HTERT RPE-1 (cell line): ENCODE measurements around the gene LMO3.

Experiments used
- in situ Hi-C: fragments of 300-500 bp; cut with MboI; formaldehyde crosslinking; loops from 4 replicates; pipeline ENCODE4 v1.14.3; 2020; ENCODE audit warnings: low sequenced_read_pairs

The LMO3 gene

DNA sequence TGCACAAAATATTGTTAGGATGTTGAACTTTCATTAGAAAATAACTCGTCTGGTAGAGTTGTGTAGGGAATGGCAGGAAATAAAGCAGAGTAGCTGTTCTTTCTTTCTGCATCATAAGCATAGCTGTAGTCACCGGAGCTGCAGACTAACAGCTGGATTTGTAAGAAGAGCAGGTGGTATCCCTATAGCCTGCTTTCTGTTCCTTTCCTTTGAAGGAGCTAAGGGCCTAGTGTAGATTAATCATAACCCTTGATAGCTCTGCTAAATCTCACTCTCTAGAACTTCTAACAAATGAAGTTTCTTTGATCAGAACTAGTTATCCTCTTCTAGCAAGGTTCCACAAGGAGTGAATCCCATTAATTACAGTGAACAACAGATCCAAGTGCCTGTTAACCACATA is 3.5 kb downstream of the LMO3 start:
- in situ Hi-C loops = no loop called here

GRCh38 chr12:16600525-16600924 is 5.4 kb downstream of the LMO3 start:
- in situ Hi-C loops = no loop called here

DNA sequence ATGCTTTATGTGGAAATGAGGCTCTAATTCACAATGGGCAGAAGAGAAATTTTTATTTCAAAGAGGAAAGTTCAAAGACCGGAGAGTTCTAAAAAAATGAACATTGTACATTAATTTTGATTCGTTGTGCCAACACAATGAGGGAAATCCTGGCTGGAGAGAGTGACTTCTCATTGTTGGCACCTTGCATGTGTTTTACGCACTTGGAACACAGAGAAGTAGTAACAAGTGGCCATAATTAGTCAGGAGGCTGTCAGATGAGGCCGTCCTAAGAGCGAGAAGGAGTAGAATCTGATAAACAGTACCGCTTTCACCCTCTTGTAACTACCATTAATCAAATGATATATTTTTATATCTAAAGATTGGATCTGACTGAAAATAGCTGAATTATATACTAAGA is 6.9 kb downstream of the LMO3 start:
- in situ Hi-C loops = no loop called here

GRCh38 chr12:16594797-16595196 is 11.2 kb downstream of the LMO3 start:
- in situ Hi-C loops = no loop called here

- in situ Hi-C loops = no loop called here
Measured at GRCh38 chr12:16593546-16593945, 12.4 kb downstream of the LMO3 start.

DNA sequence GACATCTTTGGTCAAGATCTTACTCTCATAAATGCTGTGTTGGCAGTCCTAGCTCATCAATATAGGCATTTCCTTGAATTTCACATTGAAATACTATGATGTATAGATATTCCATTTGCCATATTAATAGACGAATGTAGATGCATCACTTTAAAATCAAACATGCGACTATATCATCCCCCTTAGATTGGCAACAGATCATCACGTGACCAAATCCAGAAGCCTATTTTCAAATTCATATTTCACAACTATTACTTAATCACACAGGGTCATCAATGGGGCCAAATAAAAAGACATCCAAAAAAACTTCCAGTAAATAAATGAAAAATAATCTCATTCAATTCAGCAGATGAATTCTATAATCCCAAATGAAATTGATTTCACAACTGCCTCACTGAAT is 15.3 kb downstream of the LMO3 start:
- in situ Hi-C loops = no loop called here

- in situ Hi-C loops = no loop called here
Measured at GRCh38 chr12:16588812-16589211, 17.1 kb downstream of the LMO3 start.

DNA sequence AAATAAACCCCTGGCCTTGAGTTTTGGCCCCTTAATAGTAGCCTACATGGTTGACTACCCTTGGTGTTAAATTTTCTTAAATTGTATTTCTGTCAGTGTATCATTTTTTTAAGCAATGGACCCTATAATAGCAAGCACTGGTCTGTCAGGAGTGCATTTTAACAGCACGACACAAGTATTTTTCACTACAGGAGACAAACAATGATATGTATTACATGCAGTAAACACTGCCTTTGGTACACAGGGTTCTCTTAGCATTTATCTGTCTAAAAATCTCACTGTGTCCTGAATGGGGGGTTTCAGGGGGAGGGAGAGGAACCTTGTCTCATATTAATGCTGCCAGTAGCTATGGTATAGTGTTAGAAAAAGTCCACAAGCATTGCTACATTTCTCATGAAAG is 18.4 kb downstream of the LMO3 start:
- in situ Hi-C loops = no loop called here

GRCh38 chr12:16587110-16587453 is 18.9 kb downstream of the LMO3 start:
- in situ Hi-C loops = no loop called here

DNA sequence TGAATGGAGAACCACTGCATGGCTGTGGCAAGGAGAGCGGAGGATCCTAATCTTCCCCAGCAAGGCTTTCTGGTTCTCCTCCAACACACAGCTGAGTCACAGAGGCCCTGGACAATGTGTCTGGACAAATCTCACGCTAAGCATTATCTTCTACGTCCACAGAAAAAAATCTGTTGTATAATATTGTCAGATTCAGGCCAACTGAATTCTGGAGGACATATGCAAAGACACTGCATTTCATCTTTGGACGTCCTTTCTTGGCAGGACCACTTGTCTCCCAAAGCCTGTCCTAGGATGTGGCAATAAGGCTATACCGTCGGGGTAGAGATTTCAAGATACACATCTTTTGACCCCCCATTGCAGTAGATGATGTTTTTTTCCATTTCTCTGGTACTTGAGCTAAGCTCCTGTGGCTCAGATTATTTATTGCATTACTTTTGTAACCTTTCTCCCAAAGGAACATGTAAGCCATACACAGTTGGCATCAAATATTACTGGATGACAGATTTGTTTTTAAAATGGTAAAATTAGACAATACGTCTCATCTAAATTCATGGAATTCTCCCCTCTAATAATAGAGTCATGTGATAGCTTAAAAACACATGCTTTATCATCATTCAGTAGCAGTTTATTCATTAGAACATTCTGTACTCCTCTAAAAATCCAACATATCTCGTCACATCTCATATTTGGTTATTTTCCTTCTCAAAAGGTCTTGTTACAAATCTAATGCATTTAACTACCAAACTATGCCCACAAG is 19.4 kb downstream of the LMO3 start:
- in situ Hi-C loops = no loop called here

DNA sequence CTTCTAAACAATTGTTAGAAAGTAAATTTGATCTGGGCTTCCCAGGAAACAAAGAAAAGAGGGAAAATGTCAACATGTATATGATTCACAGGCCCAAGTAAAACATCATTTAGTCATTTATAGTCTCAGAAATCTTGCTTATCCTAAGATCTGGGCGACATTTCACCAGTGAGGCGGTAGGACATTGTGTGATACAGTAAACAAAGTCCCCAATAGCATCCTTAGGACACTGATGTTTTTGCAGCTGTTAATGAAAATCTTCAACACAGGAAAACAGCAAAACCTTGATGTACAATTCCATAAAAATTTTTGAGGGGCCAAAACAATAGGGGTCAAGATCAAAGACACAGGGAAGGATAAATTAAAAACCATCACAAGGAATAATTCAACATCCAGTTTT is 20.2 kb downstream of the LMO3 start:
- in situ Hi-C loops = no loop called here

DNA sequence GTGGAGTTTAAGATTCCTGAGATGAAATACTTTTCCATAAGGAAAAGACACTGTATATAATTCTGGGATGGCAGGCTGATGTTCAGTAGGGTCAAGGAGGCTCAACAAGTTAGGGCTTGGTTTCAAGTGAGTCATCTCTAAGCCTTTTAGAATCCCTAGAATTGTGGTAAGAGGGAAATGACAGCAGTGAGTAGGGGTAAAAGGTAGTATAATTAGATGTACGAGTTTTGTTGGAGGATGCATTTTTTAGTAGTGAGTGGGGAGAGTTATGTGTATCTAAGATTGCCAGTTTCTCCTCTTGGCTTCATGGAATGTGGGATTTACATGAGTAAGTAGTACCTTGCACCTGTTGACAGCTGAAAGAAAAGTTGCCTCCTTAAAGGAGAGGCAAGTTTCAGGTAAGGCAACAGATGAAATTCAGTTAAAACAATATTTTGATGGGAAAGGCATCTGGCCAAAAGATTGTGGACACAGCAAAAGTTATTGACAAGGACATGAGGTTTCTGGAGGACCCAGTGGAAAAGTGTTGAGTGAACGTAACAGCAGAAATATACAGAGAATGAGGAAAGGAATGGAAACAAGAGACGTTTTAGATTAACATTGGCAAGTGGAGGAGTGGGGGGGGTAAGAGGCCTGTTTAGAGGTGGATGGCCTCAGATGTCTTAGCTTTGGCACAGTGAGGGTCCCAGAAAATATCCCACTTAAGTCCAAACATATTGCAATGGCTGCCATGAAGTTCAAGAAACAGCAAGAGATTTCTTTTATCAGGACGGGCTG is 21.8 kb downstream of the LMO3 start:
- in situ Hi-C loops = no loop called here

DNA sequence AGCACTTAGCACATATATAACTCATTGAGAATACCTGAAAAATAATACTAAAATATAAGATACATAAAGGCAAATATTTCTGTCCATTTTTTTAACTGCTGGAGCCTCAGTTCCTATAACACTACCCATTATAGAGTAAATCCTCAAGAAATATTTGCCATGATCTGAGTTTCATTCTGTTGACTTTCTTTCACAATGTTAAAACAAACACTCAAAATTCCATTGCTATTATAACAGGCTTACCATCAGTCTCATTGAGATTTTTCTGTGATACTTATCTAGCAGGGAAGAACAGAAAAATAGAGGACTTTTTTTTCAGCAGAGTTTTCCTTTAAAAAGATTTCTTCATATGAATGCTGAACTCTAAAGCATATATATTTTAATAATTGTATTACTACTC is 24.5 kb downstream of the LMO3 start:
- in situ Hi-C loops = no loop called here

DNA sequence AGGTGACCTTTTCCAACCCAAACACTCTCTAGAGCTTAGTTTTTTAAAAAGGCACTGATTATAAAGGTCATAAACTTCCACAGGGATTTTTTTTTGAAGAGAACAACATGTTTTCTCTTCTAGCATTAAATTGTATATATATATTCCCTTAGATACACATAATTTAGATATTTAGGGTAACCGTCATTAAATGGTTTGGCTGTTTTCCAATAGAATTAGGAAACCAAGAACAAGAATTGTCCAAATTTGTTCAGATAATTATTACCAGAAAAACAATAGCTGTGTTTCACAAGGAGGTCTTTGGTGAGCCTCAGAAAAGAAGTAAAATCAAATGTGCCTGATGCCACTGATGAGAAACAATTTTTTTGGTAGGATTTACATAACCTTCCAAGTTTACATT is 26.9 kb downstream of the LMO3 start:
- in situ Hi-C loops = no loop called here

DNA sequence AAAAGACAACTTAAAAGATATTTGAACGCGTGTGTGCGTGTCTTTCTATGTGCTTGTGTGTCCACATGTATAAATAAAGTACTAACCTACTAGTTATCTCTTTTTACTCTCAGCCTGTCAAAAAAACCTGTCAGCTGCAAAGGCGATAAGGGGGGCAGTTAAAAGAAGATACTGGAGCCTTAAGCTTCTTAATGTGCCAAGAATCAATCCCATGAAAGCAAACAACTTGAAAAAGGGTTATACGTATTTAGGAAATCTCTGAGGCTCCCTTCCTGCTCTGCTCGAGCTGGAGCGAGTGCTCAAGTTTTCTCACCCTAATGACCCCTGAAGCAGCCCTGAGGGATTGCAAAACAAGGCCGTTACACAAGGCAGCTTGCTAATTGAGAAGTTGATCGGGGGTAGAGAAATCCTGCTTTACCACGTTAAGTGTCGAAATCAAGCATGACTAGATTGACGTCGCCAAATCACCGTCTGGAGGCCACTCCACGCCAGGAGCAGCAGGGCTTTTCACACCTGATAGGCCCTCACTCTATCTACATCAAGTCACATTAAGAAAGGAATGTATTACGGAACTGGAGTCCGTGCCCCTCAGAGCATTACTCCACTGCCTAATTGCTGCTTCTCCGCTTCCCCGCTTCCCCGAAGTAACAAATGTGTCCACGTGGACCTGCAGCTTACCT is 32.4 kb downstream of the LMO3 start:
- in situ Hi-C loops = no loop called here

GRCh38 chr12:16568873-16569272 is 37.1 kb downstream of the LMO3 start:
- in situ Hi-C loops = no loop called here

DNA sequence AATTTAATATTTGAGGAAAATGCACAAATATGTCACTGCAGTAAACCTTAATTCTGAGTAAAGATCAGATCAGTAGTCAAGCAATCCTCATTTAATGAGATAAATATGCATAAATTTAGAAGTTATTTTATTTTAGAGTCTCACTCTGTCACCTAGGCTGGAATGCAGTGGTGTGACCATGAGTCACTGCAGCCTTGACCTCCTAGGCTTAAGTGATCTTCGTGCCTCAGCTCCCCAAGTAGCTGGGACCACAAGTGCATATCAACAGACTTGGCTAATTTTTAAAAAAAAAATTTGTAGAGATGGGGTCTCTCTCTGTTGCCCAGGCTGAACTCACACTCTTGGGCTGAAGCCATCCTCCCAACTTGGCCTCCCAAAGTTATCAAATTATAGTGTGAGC is 41.3 kb downstream of the LMO3 start:
- in situ Hi-C loops = no loop called here

DNA sequence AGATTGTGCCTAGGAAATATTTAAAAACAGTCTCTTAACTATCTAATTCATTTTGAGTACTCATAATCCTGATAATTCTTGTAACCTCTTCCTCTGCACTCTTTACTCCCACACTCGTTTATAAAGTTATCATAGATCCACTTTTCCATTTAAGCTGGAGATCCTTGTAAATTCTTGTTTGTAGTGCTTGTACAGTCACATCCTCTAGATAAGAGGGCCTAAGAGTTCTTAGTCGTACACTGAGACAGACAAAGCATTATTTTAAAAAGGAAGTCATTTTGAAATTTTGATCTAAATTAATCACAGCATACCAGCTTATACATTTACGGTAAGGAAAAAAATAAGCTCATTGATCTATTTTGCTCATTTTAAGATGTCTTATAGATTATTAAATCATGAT is 42.5 kb downstream of the LMO3 start:
- in situ Hi-C loops = no loop called here

DNA sequence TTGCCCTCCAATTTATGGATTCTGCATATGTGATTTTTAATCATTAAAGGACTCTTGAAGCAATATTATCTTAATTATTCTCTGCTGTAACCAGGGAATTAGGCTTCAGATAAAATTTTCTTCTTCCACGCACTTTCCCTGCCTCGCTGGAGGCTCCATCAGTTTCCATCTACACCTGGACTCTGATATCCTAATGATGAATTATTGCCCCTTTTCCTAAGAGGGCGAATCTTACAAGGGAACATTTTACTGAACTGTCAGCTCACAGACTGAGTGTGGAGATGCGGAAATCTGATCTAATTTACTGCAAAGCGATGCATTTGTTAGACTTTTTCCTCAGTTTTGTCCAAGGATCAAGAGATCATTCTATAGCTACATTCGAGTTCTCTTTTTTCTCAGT is 43.0 kb downstream of the LMO3 start:
- in situ Hi-C loops = no loop called here

DNA sequence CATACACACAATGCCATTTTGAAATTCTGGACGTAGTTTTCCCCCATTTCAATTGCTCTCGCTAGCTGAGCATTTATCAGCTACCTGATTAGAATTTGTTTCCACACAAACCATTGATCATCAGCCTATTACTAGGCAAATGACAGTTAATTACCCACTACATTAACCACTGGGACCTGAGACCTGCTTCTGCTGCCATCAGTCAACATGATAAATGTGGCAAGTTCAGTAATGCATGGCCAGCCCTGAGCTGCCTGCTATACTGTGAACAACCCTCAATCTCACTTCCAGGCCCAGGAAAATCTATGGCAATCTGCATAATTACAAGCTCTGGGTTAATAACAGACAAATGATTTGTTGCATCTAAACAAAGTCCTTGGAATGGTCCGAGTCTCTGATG is 43.5 kb downstream of the LMO3 start:
- in situ Hi-C loops = no loop called here

- in situ Hi-C loops = no loop called here
Measured at GRCh38 chr12:16560273-16560672, 45.7 kb downstream of the LMO3 start.

- in situ Hi-C loops = no loop called here
Measured at GRCh38 chr12:16555630-16556029, 50.3 kb downstream of the LMO3 start.
